ENCODE data around the gene TNIP1.

DNA sequence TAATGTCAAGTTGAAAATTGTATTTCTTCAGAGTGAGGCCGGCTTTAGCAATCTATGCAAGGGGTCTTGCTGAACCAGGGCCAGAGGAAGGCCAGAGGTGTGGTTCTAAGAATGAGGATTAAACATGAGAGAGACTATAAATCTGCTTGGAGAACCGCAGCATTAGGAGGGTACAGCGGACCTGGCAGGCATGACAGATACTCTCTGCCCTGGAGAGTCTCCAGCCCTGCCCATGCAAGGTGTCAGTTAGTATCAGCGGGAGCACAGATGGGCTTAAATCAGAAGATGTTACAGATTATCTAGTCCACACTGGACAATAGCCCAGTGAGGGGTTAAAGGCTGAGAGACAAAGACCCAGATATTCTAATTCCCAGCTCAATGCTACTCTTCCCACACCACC, 71.9 kb downstream of the TNIP1 start:
- TF ChIP-seq, protein P1, sequence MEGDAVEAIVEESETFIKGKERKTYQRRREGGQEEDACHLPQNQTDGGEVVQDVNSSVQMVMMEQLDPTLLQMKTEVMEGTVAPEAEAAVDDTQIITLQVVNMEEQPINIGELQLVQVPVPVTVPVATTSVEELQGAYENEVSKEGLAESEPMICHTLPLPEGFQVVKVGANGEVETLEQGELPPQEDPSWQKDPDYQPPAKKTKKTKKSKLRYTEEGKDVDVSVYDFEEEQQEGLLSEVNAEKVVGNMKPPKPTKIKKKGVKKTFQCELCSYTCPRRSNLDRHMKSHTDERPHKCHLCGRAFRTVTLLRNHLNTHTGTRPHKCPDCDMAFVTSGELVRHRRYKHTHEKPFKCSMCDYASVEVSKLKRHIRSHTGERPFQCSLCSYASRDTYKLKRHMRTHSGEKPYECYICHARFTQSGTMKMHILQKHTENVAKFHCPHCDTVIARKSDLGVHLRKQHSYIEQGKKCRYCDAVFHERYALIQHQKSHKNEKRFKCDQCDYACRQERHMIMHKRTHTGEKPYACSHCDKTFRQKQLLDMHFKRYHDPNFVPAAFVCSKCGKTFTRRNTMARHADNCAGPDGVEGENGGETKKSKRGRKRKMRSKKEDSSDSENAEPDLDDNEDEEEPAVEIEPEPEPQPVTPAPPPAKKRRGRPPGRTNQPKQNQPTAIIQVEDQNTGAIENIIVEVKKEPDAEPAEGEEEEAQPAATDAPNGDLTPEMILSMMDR (IDR thresholded peaks at IDR 0.05): no peak
- no peak for TF ChIP-seq POLR2A (IDR thresholded peaks at IDR 0.05)

All from thyroid gland (tissue), 4 donors.